K562 (cell line): ENCODE results near the gene FASTK. TPM values are rescaled to one million over a fixed set of nuclear protein-coding genes. Genes with fewer than 3 reads are reported as not detected.

Source experiments
- ATF1 ChIP-seq, 2 experiments: fragments of 450-650 bp in 1 of 2; IDR thresholded peaks; 2 replicates each; pipeline ENCODE4 v1.6.1; 2016; ENCODE audit warnings: missing compliant biosample characterization in 1 of 2, missing genetic modification characterization in 1 of 2
- C11orf30 ChIP-seq: fragments of 450-650 bp; IDR thresholded peaks from 2 replicates; pipeline ENCODE4 v1.6.1; 2016; ENCODE audit warnings: low read depth, mild to moderate bottlenecking
- HLTF ChIP-seq: fragments of 450-650 bp; IDR thresholded peaks from 2 replicates; pipeline ENCODE4 v1.6.1; 2016
- JUN ChIP-seq, 2 experiments: sonication (generic) in 1 of 2; formaldehyde crosslinking in 1 of 2; IDR thresholded peaks; 2 replicates each; pipeline versions ENCODE4 v1.6.1 to v1.8.0; 2012 to 2022; ENCODE audit warnings: borderline replicate concordance in 2 of 2, mild to moderate bottlenecking in 2 of 2, improper control_type of control experiment in 1 of 2, low read depth in 1 of 2, low read length in 1 of 2, missing genetic modification reagents in 1 of 2
- MYBL2 ChIP-seq, 2 experiments: fragments of 450-650 bp in 1 of 2; sonication (generic) in 1 of 2; formaldehyde crosslinking in 1 of 2; IDR thresholded peaks; 2 replicates each; pipeline versions ENCODE4 v1.6.1 to v1.8.1; 2017 to 2022; ENCODE audit warnings: borderline replicate concordance in 1 of 2, inconsistent platforms in 1 of 2, low read depth in 1 of 2, mild to moderate bottlenecking in 1 of 2, missing genetic modification reagents in 1 of 2, moderate library complexity in 1 of 2
- SMC3 ChIP-seq: conservative IDR thresholded peaks from 2 replicates; pipeline ENCODE4 v1.6.1; 2011; ENCODE audit warnings: low read depth, low read length, improper control_type of control experiment; ENCODE audit not compliant: insufficient read depth
- STAG1 ChIP-seq: sonication (generic); formaldehyde crosslinking; IDR thresholded peaks from 2 replicates; pipeline ENCODE4 v1.5.0; 2020; ENCODE audit warnings: missing genetic modification reagents, borderline replicate concordance
- TCF7 ChIP-seq: sonication (generic); IDR thresholded peaks from 2 replicates; pipeline ENCODE4 v1.6.1; 2016; ENCODE audit warnings: antibody characterized with exemption, borderline replicate concordance
- TEAD1 ChIP-seq, 2 experiments: fragments of 450-650 bp in 1 of 2; sonication (generic) in 1 of 2; formaldehyde crosslinking; IDR thresholded peaks; 2 replicates each; pipeline versions ENCODE4 v1.4.0 to v1.8.0; 2020 to 2022; ENCODE audit warnings: mild to moderate bottlenecking in 2 of 2, missing genetic modification reagents in 1 of 2
- ZNF24 ChIP-seq: fragments of 450-650 bp; IDR thresholded peaks from 2 replicates; pipeline ENCODE4 v1.6.1; 2016
- ZNF263 ChIP-seq: sonication (generic); formaldehyde crosslinking; IDR thresholded peaks from 2 replicates; pipeline ENCODE4 v1.8.0; 2022; ENCODE audit warnings: mild to moderate bottlenecking, missing genetic modification reagents, borderline replicate concordance
- ZNF584 ChIP-seq: fragments of 200-800 bp; sonication (Bioruptor generic); IDR thresholded peaks from 2 replicates; pipeline ENCODE4 v1.6.1; 2016; ENCODE audit warnings: low read depth, mild to moderate bottlenecking, missing genetic modification characterization, missing compliant biosample characterization
- polyA plus RNA-seq, 8 experiments: library from polyadenylated mRNA; depleted of rRNA in 4 of 8; stranded (reverse) in 5 of 8; unstranded in 3 of 8; fragments of >200 nt; fragmentation: Nextera tagmentation in 2 of 8; fragmentation: Illumina TruSeq in 1 of 8; extraction: Ambion mirVana in 2 of 8; extraction: Trizol in 1 of 8; gene quantifications; 2 replicates each; pipeline versions ENCODE4 v1.2.1 to v1.2.3, GENCODE V29; 2011 to 2014; ENCODE audit warnings: inconsistent platforms in 1 of 8, missing spikeins in 1 of 8
- total RNA-seq, 7 experiments: library from RNA; depleted of rRNA in 6 of 7; stranded (reverse); fragments of >200 nt in 6 of 7; fragmentation: Illumina TruSeq in 2 of 7; extraction: Trizol in 2 of 7; gene quantifications; 2 replicates each; pipeline versions ENCODE4 v1.2.1 to v1.2.3, GENCODE V29; 2011 to 2021; ENCODE audit warnings: low replicate concordance in 1 of 7
- TF ChIP-seq, protein P1 (sequence below): sonication (generic); formaldehyde crosslinking; IDR thresholded peaks from 2 replicates; pipeline ENCODE4 v1.4.0; 2020; ENCODE audit warnings: mild to moderate bottlenecking, missing genetic modification reagents
- TF ChIP-seq, protein P2 (sequence below), 2 experiments: fragments of 450-650 bp in 1 of 2; sonication (generic) in 1 of 2; formaldehyde crosslinking in 1 of 2; IDR thresholded peaks in 1 of 2; conservative IDR thresholded peaks in 1 of 2; 2 replicates each; pipeline versions ENCODE4 v1.6.1 to v1.8.1; 2016 to 2023; ENCODE audit warnings: mild to moderate bottlenecking in 2 of 2, moderate library complexity in 2 of 2, inconsistent platforms in 1 of 2, missing genetic modification reagents in 1 of 2
- TF ChIP-seq, protein P3 (sequence below): sonication (generic); formaldehyde crosslinking; IDR thresholded peaks from 2 replicates; pipeline ENCODE4 v1.9.0; 2022; ENCODE audit warnings: mild to moderate bottlenecking, missing genetic modification reagents

Gene FASTK
- total and polyA plus RNA-seq, 9 of the 15 experiments (the other 6 are each of a cell fraction or from before 2014, with no cell fraction given): 0.51 to 150 (median 48.2) TPM

DNA sequence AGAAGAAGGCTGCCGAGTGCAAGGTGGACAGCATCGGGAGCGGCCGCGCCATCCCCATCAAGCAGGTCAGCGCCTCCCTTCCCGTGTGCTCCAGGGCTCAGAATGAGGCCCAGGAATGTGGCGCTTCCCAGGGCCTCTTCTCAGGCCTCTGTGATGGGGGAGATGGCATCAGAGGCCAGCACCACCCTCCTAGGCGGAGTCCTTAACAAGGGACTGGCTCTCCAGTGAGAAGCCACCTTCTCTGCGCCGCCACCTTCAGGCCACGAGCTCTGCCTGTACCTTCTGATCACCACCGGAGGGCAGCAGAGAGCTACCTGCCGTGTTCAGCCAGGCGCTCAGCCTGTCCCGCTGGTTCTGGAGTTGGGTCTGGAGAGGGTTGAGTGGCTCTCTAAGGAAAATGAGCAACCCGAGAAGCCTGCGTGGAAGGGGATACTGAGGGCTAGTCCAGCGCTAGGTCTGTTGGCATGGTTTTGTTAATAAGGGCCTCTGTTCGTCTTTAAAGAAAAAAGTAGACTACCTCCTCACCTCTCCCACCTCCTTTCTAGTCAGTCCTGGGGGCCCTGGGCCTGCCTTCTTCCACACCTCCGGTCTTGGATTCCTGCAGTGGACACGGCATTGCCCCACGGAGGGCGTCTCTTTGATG, 43.3 kb upstream of the FASTK start (continued):
- TF ChIP-seq STAG1 (peak; percentile 53; the same call in 1 of the 2 replicates), MYBL2 (IDR thresholded peaks at IDR 0.05; ENCODE audit: low read depth) (no peak), MYBL2 (CRISPR knock-in tag; IDR thresholded peaks at IDR 0.05; ENCODE audit: borderline replicate concordance) (no peak), SMC3 (peak; percentile 97), HLTF (no peak), JUN (IDR thresholded peaks at IDR 0.05; ENCODE audit: borderline replicate concordance, low read depth, low read length) (peak; percentile 40; the same call in 1 of the 2 replicates), JUN (CRISPR knock-in tag; IDR thresholded peaks at IDR 0.05; ENCODE audit: borderline replicate concordance) (no peak; the same call in 1 of the 2 replicates), TEAD1 (CRISPR knock-in tag; IDR thresholded peaks at IDR 0.05) (peak in 1 of 2 experiments; percentile 72; a peak in 1 of 4 replicates), ZNF584 (CRISPR knock-in tag) (no peak), ZNF24 (peak; percentile 21; the same call in 1 of the 2 replicates), ZNF263 (no peak), TCF7 (0 out of 2 replicates have a peak, but pooled peaks have one; percentile 63), ATF1 (CRISPR knock-in tag; IDR thresholded peaks at IDR 0.05) (no peak), ATF1 (tag; IDR thresholded peaks at IDR 0.05) (0 out of 2 replicates have a peak, but pooled peaks have one; percentile 23), C11orf30 (no peak)
- TF ChIP-seq, protein P1, sequence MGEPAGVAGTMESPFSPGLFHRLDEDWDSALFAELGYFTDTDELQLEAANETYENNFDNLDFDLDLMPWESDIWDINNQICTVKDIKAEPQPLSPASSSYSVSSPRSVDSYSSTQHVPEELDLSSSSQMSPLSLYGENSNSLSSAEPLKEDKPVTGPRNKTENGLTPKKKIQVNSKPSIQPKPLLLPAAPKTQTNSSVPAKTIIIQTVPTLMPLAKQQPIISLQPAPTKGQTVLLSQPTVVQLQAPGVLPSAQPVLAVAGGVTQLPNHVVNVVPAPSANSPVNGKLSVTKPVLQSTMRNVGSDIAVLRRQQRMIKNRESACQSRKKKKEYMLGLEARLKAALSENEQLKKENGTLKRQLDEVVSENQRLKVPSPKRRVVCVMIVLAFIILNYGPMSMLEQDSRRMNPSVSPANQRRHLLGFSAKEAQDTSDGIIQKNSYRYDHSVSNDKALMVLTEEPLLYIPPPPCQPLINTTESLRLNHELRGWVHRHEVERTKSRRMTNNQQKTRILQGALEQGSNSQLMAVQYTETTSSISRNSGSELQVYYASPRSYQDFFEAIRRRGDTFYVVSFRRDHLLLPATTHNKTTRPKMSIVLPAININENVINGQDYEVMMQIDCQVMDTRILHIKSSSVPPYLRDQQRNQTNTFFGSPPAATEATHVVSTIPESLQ (CRISPR knock-in tag): 0 out of 2 replicates have a peak, but pooled peaks have one; percentile 16
- TF ChIP-seq, protein P2, sequence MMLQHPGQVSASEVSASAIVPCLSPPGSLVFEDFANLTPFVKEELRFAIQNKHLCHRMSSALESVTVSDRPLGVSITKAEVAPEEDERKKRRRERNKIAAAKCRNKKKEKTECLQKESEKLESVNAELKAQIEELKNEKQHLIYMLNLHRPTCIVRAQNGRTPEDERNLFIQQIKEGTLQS (IDR thresholded peaks at IDR 0.05): no peak
- TF ChIP-seq, protein P2 (CRISPR knock-in tag; conservative IDR thresholded peaks at IDR 0.05): 0 out of 2 replicates have a peak, but pooled peaks have one; percentile 65
- TF ChIP-seq, protein P3, sequence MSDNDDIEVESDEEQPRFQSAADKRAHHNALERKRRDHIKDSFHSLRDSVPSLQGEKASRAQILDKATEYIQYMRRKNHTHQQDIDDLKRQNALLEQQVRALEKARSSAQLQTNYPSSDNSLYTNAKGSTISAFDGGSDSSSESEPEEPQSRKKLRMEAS (CRISPR knock-in tag): peak; percentile 69
- TF ChIP-seq, all 486 proteins: peak for 66
